Stimulated activated memory B cell treated with anti-CD40 and anti-IgM and Interleukin-4, amounts not matched to agents 10 μg/mL and 1 μg/mL and 100 μg/mL, for 72 hours (primary cell): ENCODE measurements around the gene DOCK9.
A peak's percentile ranks its signal among the peaks of the same experiment; 100 is the strongest.

ENCODE experiments used
- ATAC-seq: fragments of 150-1000 bp; cut with Tn5 transposase; 2 replicates; pipeline ENCODE4 v1.10.0; 2021
- H3K27ac Mint-ChIP-seq: one replicate; pipeline ENCODE4 v1.8.0; 2022; ENCODE audit warnings: mild to moderate bottlenecking, mixed read lengths
- H3K27me3 Mint-ChIP-seq: one replicate; pipeline ENCODE4 v1.8.0; 2022; ENCODE audit warnings: mixed read lengths
- H3K36me3 Mint-ChIP-seq: one replicate; pipeline ENCODE4 v1.8.0; 2022; ENCODE audit warnings: mixed read lengths
- H3K4me1 Mint-ChIP-seq: one replicate; pipeline ENCODE4 v1.8.0; 2022; ENCODE audit warnings: mixed read lengths
- H3K4me3 Mint-ChIP-seq: one replicate; pipeline ENCODE4 v1.8.0; 2022; ENCODE audit warnings: mild to moderate bottlenecking, moderate library complexity, mixed read lengths
- H3K9me3 Mint-ChIP-seq: one replicate; pipeline ENCODE4 v1.8.0; 2022; ENCODE audit warnings: mixed read lengths

Gene DOCK9

DNA sequence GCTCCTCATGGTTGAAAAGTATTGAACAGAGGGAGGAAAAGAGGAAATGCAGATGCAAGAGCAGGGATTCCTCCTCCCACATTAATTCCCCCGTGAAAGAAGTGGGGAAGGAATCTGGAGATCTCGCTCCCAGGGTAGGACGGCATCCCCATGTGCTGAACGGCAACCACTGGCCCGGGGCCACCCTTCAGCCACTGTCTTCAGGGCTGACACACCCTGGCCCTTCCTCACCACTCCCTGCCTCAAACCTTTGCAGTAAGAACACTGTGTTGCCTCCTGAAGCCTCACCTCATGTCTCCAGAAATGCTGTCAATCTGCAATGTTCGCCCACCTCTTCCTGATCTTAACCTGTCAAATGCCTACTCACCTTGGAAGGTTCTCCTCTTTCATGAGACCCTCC lies 10.9 kb upstream of the DOCK9 start:
- no peak overlapping the region for H3K27ac Mint-ChIP-seq

GRCh38 chr13:98988277-98988676 lies 10.4 kb upstream of the DOCK9 start:
- Mint-ChIP-seq H3K9me3 (no peaks in the 10 kb centered on the region), H3K27ac (no peak overlapping the region), H3K27me3 (no peaks in the 10 kb centered on the region), H3K4me1 (peaks cover 14% of the 10 kb centered on the region), H3K36me3 (no peaks in the 10 kb centered on the region), H3K4me3 (no peak overlapping the region)
- ATAC-seq: no peak

More for the DNA sequence above, 10.9 kb upstream of the DOCK9 start:
- no peak overlapping the region for H3K4me3 Mint-ChIP-seq
- no peaks in the 10 kb centered on the region for H3K36me3 Mint-ChIP-seq
- peaks cover 13% of the 10 kb centered on the region for H3K4me1 Mint-ChIP-seq
- no peaks in the 10 kb centered on the region for H3K9me3 Mint-ChIP-seq
- no peaks in the 10 kb centered on the region for H3K27me3 Mint-ChIP-seq
- no peak for ATAC-seq

DNA sequence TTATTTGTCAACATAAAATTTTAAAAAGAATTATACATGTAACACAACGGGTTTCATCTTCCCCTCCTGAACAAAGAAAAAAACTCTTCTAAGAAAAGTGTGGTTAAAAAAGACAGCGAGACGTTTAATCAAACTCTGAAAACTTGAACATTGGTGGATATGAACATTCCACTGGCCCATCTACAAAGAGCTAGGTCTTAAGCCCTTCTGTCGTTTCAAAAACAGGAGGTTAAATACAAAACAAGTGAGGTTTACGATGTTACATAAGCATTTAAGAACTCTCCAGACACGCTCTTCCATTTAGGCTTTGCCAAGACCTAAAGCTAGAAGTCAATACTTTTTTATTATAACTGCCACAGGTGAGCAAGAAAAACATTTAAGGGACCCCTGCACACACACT lies 9.4 kb upstream of the DOCK9 start:
- Mint-ChIP-seq H3K27ac (no peak overlapping the region), H3K27me3 (no peaks in the 10 kb centered on the region), H3K4me3 (no peak overlapping the region), H3K9me3 (no peaks in the 10 kb centered on the region), H3K4me1 (peaks cover 14% of the 10 kb centered on the region), H3K36me3 (no peaks in the 10 kb centered on the region)
- ATAC-seq: no peak

DNA sequence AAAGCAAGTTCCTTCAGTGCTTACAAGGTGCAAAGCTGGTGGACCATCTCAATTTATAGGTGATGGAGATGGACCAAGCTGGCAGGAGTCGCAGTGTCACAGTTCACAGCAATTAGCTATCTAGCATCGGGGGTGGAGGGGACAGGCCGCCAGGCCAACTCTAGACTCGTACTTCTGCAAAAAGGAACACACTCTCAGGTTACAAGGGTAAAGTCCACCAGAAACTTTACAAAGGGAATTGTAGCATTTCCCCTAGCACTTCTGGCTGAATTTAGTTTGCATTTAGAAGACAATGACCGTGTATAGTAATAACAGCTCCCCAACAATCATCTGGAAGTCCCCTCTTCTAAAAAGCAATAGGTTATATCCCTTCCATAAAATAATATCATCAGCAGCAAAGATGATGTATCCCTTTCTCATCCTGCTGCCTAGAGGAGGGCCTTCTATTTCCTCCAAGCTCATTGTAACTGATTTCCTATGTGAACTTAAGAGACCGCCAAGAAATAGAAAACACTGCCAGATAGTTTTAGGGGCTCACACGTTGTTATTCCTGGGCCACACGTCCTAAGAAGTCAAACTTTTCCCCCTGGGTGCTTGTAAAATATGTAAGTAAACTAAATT lies 8.5 kb upstream of the DOCK9 start:
- H3K27ac Mint-ChIP-seq: no peak overlapping the region
- no peak for ATAC-seq
- H3K36me3 Mint-ChIP-seq: no peaks in the 10 kb centered on the region
- no peaks in the 10 kb centered on the region for H3K9me3 Mint-ChIP-seq
- no peak overlapping the region for H3K4me3 Mint-ChIP-seq
- peaks cover 16% of the 10 kb centered on the region for H3K4me1 Mint-ChIP-seq
- no peaks in the 10 kb centered on the region for H3K27me3 Mint-ChIP-seq

GRCh38 chr13:98985591-98985990 lies 7.7 kb upstream of the DOCK9 start:
- H3K4me3 Mint-ChIP-seq: no peak overlapping the region
- peaks cover 16% of the 10 kb centered on the region for H3K4me1 Mint-ChIP-seq
- no peaks in the 10 kb centered on the region for H3K36me3 Mint-ChIP-seq
- no peak for ATAC-seq
- no peaks in the 10 kb centered on the region for H3K27me3 Mint-ChIP-seq
- H3K27ac Mint-ChIP-seq: no peak overlapping the region
- no peaks in the 10 kb centered on the region for H3K9me3 Mint-ChIP-seq

DNA sequence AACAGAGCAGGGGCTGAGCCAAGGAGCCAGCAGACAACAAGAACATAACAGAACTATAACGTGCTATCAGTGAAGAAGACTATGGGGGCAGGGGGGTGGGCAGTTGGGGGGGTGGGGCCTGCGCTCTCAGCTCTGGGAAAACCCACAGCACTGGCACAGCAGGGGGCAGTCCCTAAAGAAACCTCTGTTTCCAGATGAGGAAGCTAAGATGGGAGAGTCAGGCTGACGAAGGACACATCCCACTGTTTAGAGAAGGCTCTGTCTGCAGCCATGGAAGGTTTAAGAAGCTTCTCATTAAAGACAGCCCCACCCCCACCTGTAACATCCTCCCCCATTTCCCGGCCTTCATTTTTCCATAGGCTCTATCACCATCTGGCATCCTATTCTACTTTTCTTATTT lies 7.1 kb upstream of the DOCK9 start:
- no peaks in the 10 kb centered on the region for H3K9me3 Mint-ChIP-seq
- no peak overlapping the region for H3K4me3 Mint-ChIP-seq
- H3K27me3 Mint-ChIP-seq: no peaks in the 10 kb centered on the region
- no peaks in the 10 kb centered on the region for H3K36me3 Mint-ChIP-seq
- no peak overlapping the region for H3K27ac Mint-ChIP-seq
- no peak for ATAC-seq
- peaks cover 16% of the 10 kb centered on the region for H3K4me1 Mint-ChIP-seq

- no peak overlapping the region for H3K4me3 Mint-ChIP-seq
- peaks cover 16% of the 10 kb centered on the region for H3K4me1 Mint-ChIP-seq
- H3K27ac Mint-ChIP-seq: no peak overlapping the region
- no peak for ATAC-seq
- no peaks in the 10 kb centered on the region for H3K27me3 Mint-ChIP-seq
- no peaks in the 10 kb centered on the region for H3K9me3 Mint-ChIP-seq
- no peaks in the 10 kb centered on the region for H3K36me3 Mint-ChIP-seq
These were observed 6.3 kb upstream of the DOCK9 start for GRCh38 chr13:98984118-98984517.

DNA sequence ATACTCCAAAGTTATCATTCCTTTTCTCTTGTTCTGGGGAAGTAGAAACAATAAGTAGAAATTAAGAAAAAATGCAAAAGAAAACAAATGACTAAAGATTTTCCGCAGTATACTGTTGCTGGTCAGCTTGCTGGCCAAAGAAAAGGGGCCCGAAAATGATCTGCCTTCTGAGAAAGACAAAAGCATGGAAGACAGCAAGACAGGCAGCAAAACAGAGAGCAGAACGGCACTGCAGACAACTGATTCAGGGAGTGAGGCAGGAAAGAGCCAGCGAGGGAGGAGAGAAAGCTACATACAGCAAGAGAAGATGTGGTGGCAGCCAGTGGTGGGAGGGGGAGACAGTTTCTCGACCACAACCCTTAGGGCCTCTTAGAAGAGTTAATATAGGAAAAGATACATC lies 5.3 kb upstream of the DOCK9 start:
- H3K36me3 Mint-ChIP-seq: no peaks in the 10 kb centered on the region
- H3K4me3 Mint-ChIP-seq: no peak overlapping the region
- no peaks in the 10 kb centered on the region for H3K9me3 Mint-ChIP-seq
- no peak overlapping the region for H3K27ac Mint-ChIP-seq
- no peaks in the 10 kb centered on the region for H3K27me3 Mint-ChIP-seq
- H3K4me1 Mint-ChIP-seq: peaks cover 16% of the 10 kb centered on the region
- ATAC-seq: no peak

GRCh38 chr13:98981369-98982080 lies 3.7 kb upstream of the DOCK9 start:
- peaks cover 16% of the 10 kb centered on the region for H3K4me1 Mint-ChIP-seq
- no peak overlapping the region for H3K4me3 Mint-ChIP-seq
- no peak overlapping the region for H3K27ac Mint-ChIP-seq
- H3K36me3 Mint-ChIP-seq: no peaks in the 10 kb centered on the region
- no peaks in the 10 kb centered on the region for H3K9me3 Mint-ChIP-seq
- H3K27me3 Mint-ChIP-seq: no peaks in the 10 kb centered on the region
- no peak for ATAC-seq

- Mint-ChIP-seq H3K9me3 (no peaks in the 10 kb centered on the region), H3K27me3 (no peaks in the 10 kb centered on the region), H3K27ac (no peak overlapping the region), H3K4me3 (no peak overlapping the region), H3K36me3 (no peaks in the 10 kb centered on the region), H3K4me1 (peaks cover 26% of the 10 kb centered on the region)
- ATAC-seq: no peak
These were observed 1.3 kb upstream of the DOCK9 start for GRCh38 chr13:98979012-98979660.

DNA sequence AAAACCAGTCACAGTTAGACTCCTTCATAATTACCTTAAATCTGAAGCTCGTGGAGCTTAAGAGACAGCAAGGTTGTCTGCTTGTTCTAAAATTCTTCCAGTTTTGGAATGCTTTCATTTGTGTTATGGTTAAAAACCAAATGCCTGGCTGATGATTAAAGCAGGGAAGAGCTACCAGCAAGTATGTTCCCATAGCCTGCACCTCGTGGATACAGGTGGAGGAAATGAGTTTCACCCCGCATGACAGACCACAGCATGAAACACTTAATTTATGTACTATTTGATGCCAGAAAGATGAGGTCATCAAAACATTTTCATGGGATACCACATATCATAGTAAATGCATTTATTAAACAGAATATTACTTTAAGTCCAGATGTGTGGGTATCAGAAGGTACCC lies 416 bp upstream of the DOCK9 start:
- H3K27me3 Mint-ChIP-seq: no peaks in the 10 kb centered on the region
- H3K27ac Mint-ChIP-seq: no peak overlapping the region
- ATAC-seq: no peak
- H3K36me3 Mint-ChIP-seq: no peaks in the 10 kb centered on the region
- H3K4me3 Mint-ChIP-seq: no peak overlapping the region
- H3K9me3 Mint-ChIP-seq: no peaks in the 10 kb centered on the region
- H3K4me1 Mint-ChIP-seq: peaks cover 25% of the 10 kb centered on the region

GRCh38 chr13:98976941-98977340 lies 923 bp downstream of the DOCK9 start:
- no peak for ATAC-seq
- H3K36me3 Mint-ChIP-seq: no peaks in the 10 kb centered on the region
- H3K27me3 Mint-ChIP-seq: no peaks in the 10 kb centered on the region
- H3K4me1 Mint-ChIP-seq: peaks cover 15% of the 10 kb centered on the region
- no peak overlapping the region for H3K27ac Mint-ChIP-seq
- H3K9me3 Mint-ChIP-seq: no peaks in the 10 kb centered on the region
- H3K4me3 Mint-ChIP-seq: no peak overlapping the region

- Mint-ChIP-seq H3K4me1 (peaks cover 10% of the 10 kb centered on the region), H3K9me3 (no peaks in the 10 kb centered on the region), H3K4me3 (no peak overlapping the region), H3K27ac (peak overlapping the region; percentile 40), H3K36me3 (no peaks in the 10 kb centered on the region), H3K27me3 (no peaks in the 10 kb centered on the region)
- no peak for ATAC-seq
These were observed 1.5 kb downstream of the DOCK9 start for GRCh38 chr13:98976338-98976737.

DNA sequence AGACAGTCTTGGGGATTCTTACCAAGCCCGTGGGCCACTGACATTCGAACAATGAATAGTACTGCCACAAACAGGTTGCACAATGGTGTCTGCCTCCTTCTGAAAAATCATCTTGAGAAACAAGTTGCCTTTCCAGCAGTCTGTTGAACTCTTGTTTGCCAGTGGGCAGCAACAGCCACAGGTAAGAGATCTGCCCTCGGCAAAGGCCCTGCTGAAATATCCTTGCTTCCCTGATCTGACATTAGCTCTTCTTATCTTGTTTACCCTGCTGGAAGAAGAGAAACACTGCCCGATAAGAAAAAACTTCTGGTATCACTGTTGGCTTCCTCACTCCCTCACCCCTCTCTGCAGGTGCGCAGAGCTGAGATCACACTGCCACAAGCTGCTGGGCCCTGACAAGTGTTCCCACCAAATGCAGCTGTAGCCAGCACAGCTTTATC lies 2.0 kb downstream of the DOCK9 start:
- Mint-ChIP-seq H3K36me3 (no peaks in the 10 kb centered on the region), H3K4me1 (peaks cover 10% of the 10 kb centered on the region), H3K27ac (peak overlapping the region; percentile 40), H3K27me3 (no peaks in the 10 kb centered on the region), H3K4me3 (no peak overlapping the region), H3K9me3 (no peaks in the 10 kb centered on the region)
- no peak for ATAC-seq

GRCh38 chr13:98974053-98974452 lies 3.8 kb downstream of the DOCK9 start:
- Mint-ChIP-seq H3K36me3 (no peaks in the 10 kb centered on the region), H3K9me3 (no peaks in the 10 kb centered on the region), H3K27me3 (no peaks in the 10 kb centered on the region), H3K4me3 (no peak overlapping the region), H3K27ac (no peak overlapping the region), H3K4me1 (peaks cover 10% of the 10 kb centered on the region)
- ATAC-seq: no peak

DNA sequence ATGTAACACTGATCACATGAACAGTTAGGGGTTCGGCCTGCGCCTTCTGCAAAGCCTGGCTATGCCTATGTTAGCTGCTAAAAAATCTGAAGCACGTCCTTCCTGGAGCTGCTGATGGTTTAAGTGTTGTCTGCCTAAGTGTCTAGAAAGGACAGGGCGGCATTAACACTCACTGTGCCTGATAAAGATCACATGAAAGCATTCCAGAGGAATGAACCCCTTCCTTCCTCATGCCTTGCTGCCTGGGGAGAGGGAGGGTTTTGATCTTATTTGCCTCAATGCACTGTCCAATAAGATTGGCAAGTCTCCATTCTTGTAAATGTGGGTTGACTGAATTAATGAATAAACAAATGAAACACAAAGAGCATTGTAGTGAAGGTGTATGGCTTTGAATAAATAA lies 5.2 kb downstream of the DOCK9 start:
- ATAC-seq: no peak
- Mint-ChIP-seq H3K9me3 (no peaks in the 10 kb centered on the region), H3K27me3 (no peaks in the 10 kb centered on the region), H3K36me3 (no peaks in the 10 kb centered on the region), H3K27ac (no peak overlapping the region), H3K4me1 (peaks cover 10% of the 10 kb centered on the region), H3K4me3 (no peak overlapping the region)
